Keratinocyte (primary cell): ENCODE measurements around the gene KLHL34.

Source experiments
- CTCF ChIP-seq, 3 experiments: IDR thresholded peaks in 1 of 3; conservative IDR thresholded peaks in 1 of 3; optimal IDR thresholded peaks in 1 of 3; 2 replicates in 2 of 3; 3 replicates in 1 of 3; pipeline versions ENCODE3 to v1.5.1; 2011; ENCODE audit warnings: low read length in 3 of 3, mild to moderate bottlenecking in 3 of 3, moderate library complexity in 2 of 3, control low read depth in 1 of 3, inconsistent platforms in 1 of 3; ENCODE audit not compliant: insufficient read depth in 2 of 3; ENCODE audit errors: extremely low read depth in 1 of 3
- EZH2 ChIP-seq: IDR thresholded peaks from one replicate; pipeline ENCODE4 v1.6.1; 2012; ENCODE audit warnings: inconsistent platforms, mild to moderate bottlenecking, low read length, moderate library complexity

GRCh38 chrX:21658746-21659145 lies 616 bp upstream of the KLHL34 start:
- no peak for TF ChIP-seq EZH2
- no peak for TF ChIP-seq CTCF (optimal IDR thresholded peaks at IDR 0.05 in 1 of 3, IDR thresholded peaks at IDR 0.05 in 1 of 3, conservative IDR thresholded peaks at IDR 0.05 in 1 of 3; ENCODE audit: extremely low read depth in 1 of 3, insufficient read depth in 2 of 3, low read length in 3 of 3)
